Measurements from ENCODE around the gene FAM186B. TPM values are rescaled to one million over a fixed set of nuclear protein-coding genes. Genes with fewer than 3 reads are reported as not detected.

Gene FAM186B
- polyA plus RNA-seq, 2 of the 4 experiments (the other 2 are of a cell fraction), result 0.04 to 0.08 TPM

GRCh38 chr12:49582850-49583249, 22.6 kb downstream of the FAM186B start:
- FAIRE-seq (no peak), ATAC-seq (no peak), DNase-seq (ENCODE audit: low read depth in 1 of 2, low spot score in 1 of 2) (no peak)
- H3K4me3 ChIP-seq, result no peak overlapping the region
- H3K9me3 ChIP-seq, result no peaks in the 10 kb centered on the region
- no peak overlapping the region for H3K27ac ChIP-seq
- CTCF ChIA-PET, result interaction anchor here (1.0 to 10.3 kb wide), 8 partner anchors 12 to 290 kb away, joined by 3 to 111 read pairs (median 36); partner anchors contain the start of gene DNAJC22
- peak overlapping the region; percentile 30; the same call in 2 of the 3 replicates for H3K4me2 ChIP-seq
- WGBS (ENCODE audit: missing lambda C conversion rate), result 27% methylated on average over 4 of the region's 4 CpGs
- peaks cover 16% of the 10 kb centered on the region; the same call in 2 of the 3 replicates for H3K4me1 ChIP-seq
- no peak for TF ChIP-seq ELK1 (IDR thresholded peaks at IDR 0.05; ENCODE audit: low read depth, low read length)
- no peak for TF ChIP-seq POLR2AphosphoS2 (conservative IDR thresholded peaks at IDR 0.05; ENCODE audit: low read length)
- no peak for TF ChIP-seq NPAS2 (CRISPR knock-in tag; IDR thresholded peaks at IDR 0.05; ENCODE audit: borderline replicate concordance)
- no peak for TF ChIP-seq FOSB (CRISPR knock-in tag; IDR thresholded peaks at IDR 0.05)
- TF ChIP-seq HOXA7 (CRISPR knock-in tag; IDR thresholded peaks at IDR 0.05), result no peak
- no peak for TF ChIP-seq CEBPB (IDR thresholded peaks at IDR 0.05)
- TF ChIP-seq CHD4 (IDR thresholded peaks at IDR 0.05; ENCODE audit: borderline replicate concordance), result no peak
- TF ChIP-seq, protein P1, sequence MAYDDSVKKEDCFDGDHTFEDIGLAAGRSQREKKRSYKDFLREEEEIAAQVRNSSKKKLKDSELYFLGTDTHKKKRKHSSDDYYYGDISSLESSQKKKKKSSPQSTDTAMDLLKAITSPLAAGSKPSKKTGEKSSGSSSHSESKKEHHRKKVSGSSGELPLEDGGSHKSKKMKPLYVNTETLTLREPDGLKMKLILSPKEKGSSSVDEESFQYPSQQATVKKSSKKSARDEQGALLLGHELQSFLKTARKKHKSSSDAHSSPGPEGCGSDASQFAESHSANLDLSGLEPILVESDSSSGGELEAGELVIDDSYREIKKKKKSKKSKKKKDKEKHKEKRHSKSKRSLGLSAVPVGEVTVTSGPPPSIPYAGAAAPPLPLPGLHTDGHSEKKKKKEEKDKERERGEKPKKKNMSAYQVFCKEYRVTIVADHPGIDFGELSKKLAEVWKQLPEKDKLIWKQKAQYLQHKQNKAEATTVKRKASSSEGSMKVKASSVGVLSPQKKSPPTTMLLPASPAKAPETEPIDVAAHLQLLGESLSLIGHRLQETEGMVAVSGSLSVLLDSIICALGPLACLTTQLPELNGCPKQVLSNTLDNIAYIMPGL (CRISPR knock-in tag; IDR thresholded peaks at IDR 0.05; ENCODE audit: borderline replicate concordance), result no peak
- TF ChIP-seq KDM1A (IDR thresholded peaks at IDR 0.05; ENCODE audit: low read depth), result no peak
- TF ChIP-seq HOXB13 (CRISPR knock-in tag; IDR thresholded peaks at IDR 0.05; ENCODE audit: low read depth), result no peak
- TF ChIP-seq CTCF (IDR thresholded peaks at IDR 0.05), result no peak
- no peak for TF ChIP-seq RARB (CRISPR knock-in tag; IDR thresholded peaks at IDR 0.05)
- TF ChIP-seq FOXS1 (CRISPR knock-in tag; IDR thresholded peaks at IDR 0.05), result no peak
- TF ChIP-seq MYC (IDR thresholded peaks at IDR 0.05; ENCODE audit: borderline replicate concordance, low read length), result no peak
- TF ChIP-seq EHF (CRISPR knock-in tag; IDR thresholded peaks at IDR 0.05), result no peak
- TF ChIP-seq RNF2 (IDR thresholded peaks at IDR 0.05; ENCODE audit: borderline replicate concordance, low read depth), result no peak
- POLR2A ChIA-PET, result interaction anchor here (1.7 kb wide), 1 partner anchor 15 kb away, joined by 6 read pairs; the partner anchor contains the start of gene MCRS1

- TF ChIP-seq MAFK (IDR thresholded peaks at IDR 0.05; ENCODE audit: partially characterized antibody), result no peak
- TF ChIP-seq HOXB5 (CRISPR knock-in tag; IDR thresholded peaks at IDR 0.05), result no peak
- TF ChIP-seq PBX3 (IDR thresholded peaks at IDR 0.05), result no peak
- no peak for TF ChIP-seq NFE2L2 (conservative IDR thresholded peaks at IDR 0.05; ENCODE audit: low read length)
- 95% methylated on average over 1 of the region's 1 CpG for WGBS (ENCODE audit: missing lambda C conversion rate)
- FAIRE-seq, result no peak
- no peaks in the 10 kb centered on the region for H3K9me3 ChIP-seq
- ATAC-seq, result no peak
- no peak overlapping the region for H3K27ac ChIP-seq
- POLR2A ChIA-PET, result interaction anchor here (1.7 kb wide), 1 partner anchor 15 kb away, joined by 6 read pairs; the partner anchor contains the start of gene MCRS1
- H3K4me2 ChIP-seq, result no peak overlapping the region
- DNase-seq (ENCODE audit: low read depth in 1 of 2, low spot score in 1 of 2), result no peak
- no peak overlapping the region for H3K4me3 ChIP-seq
- CTCF ChIA-PET, result interaction anchor here (0.7 to 10.3 kb wide), 15 partner anchors 11 to 289 kb away, joined by 3 to 111 read pairs (median 13); partner anchors contain the start of genes DNAJC22 and FAM186B
- H3K4me1 ChIP-seq, result peaks cover 16% of the 10 kb centered on the region; the same call in 2 of the 3 replicates
These were observed 23.2 kb downstream of the FAM186B start for GRCh38 chr12:49582201-49582600.

Measured in A549 (cell line).